GM18873 (cell line): Measurements from ENCODE around the gene PITHD1.
"Not testable (repeated sequence)": the region's sequence is repeated elsewhere in the genome, so short reads cannot be mapped to it uniquely, and the experiment has no call there.

Experiments
- ATAC-seq: cut with Tn5 transposase; IDR thresholded peaks from one replicate; pipeline ENCODE4 v1.9.1; 2021; ENCODE audit warnings: mild to moderate bottlenecking, moderate library complexity, moderate number of reproducible peaks; ENCODE audit not compliant: unreplicated experiment, low FRiP score

Gene PITHD1

DNA sequence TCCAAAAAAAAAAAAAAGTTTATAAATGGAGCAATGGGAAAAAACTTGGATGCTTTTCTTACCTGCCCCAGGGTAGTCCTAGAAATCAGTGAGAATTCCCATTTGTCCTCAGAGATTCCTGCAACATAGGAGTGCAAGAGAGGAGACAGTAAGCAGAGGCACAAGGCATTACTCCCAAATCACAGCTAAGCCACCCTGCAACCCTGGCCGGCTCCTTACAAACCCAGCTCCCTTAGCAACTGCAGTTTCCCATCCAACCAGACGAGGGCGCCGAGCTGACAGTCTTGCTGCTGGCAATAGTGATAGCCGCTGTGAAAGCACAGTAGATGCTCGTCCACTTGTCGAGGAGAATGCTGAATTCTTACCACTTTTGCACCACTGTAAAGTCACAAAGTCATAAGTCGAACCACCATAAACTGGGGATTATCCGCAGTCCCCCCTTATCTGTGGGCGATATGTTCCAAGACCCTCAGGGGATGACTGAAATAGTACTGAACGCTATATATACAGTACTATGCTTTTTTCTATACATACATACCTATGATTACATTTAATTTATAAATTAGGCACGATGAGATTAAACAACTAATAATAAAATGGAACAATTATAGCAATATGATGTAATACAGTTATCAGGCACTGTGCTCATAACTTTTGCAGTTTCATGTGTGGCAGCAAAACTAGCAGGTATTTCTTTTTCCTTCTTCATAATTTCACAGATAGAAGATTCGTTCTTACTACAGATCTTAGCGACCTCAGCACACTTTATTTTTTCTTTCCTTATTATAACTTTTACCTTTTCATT, 6.0 kb upstream of the PITHD1 start:
- ATAC-seq = no peak

DNA sequence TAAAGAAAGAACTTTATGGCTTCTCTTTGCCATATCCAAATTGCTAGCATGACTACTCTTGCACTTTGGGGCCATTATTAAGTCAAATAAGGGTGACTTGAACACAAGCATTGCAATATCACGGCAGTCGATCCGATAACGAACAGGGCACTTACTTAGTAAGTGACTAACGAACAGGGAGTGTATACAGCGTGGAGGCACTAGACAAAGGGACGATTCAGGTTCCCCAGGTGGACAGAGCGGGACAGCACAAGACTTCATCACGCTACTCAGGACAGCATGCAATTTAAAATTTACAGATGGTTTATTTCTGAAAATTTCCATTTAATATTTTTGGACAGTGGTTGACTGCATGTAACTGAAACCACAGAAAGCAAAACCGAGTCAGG, 5.4 kb upstream of the PITHD1 start:
- no peak for ATAC-seq

DNA sequence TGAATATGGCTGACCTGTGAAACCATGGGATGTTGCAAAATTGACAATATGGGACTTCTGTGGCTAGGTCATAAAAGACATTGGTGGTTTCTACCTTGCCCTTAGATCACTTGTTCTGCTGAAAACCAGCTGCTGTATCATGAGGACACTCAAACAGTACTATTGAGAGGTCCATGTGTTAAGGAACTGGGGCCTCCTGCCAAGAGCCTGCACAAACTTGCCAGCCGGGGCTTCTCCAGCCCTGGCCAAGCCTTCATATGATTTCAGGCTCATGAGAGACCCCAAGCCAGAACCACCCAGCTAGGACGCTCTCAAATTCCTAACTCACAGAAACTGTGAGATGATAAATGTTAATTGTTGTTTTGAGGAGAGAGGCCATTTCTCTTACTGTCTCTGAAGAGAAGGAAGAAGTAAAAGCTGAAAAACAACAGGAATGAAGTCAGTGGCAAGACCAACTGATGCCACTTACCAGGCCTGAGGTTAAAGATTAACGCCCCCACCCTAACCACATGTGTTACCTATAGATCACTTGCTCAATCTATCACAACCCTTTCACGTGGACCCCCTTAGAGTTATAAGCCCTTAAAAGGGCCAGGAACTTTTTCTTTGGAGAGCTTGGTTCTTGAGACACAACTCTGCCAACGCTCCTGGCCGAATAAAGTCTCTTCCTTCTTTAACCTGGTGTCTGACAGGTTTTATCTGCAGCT, 3.9 kb upstream of the PITHD1 start:
- ATAC-seq = no peak

DNA sequence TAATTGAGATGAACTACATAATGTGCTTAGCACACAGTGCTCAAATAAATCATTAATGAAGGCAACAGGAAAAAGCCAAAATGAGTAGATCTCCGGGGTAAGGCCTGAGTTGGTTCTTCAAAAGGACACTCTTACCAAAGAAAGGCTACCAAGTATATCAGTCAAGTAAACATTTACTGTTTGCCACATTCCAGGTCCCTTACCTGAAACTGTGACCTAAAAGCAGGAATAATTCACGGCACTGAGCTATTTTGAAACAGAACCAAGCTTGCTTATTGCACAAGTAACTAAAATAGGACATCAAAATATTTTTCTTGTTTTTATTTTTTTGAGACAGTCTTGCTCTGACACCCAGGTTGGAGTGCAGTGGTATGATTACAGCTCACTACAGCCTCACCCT, 2.0 kb upstream of the PITHD1 start:
- ATAC-seq = no peak

DNA sequence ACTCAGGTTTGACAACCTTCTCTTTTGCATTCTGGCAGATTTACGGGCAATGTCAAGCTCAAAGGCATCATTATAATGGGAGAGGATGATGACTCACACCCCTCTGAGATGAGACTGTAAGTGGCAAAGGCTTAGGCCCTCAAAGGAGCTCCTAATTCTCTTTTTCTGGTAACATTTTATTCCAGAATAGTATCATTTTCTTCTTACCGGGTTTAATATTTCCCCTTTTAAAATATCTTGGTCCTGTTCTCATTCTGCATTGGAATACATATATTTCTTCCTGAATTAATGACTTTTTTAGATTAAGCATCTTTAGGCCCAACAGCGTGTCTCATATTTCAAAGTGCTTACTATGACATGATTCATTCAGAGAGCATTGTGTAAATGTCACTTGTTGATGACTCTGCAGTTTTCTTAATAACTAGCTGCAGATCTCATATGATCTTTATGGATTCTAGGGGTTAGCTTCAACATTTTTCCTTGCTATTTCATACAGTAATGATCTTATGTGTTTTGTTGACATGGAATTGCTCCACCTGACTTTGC, 1.7 kb downstream of the PITHD1 start:
- ATAC-seq = no peak

DNA sequence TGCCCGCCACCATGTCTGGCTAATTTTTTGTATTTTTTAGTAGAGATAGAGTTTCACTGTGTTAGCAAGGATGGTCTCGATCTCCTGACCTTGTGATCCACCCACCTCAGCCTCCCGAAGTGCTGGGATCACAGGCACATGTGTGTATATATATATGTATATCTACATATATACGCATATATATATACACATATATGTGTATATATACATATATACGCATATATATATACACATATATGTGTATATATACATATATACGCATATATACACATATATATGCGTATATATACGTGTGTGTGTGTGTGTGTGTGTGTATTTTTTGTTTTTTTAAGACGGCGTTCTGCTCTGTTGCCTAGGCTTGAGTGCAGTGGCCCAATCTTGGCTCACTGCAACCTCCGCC, 4.9 kb downstream of the PITHD1 start:
- not testable (repeated sequence) for ATAC-seq

DNA sequence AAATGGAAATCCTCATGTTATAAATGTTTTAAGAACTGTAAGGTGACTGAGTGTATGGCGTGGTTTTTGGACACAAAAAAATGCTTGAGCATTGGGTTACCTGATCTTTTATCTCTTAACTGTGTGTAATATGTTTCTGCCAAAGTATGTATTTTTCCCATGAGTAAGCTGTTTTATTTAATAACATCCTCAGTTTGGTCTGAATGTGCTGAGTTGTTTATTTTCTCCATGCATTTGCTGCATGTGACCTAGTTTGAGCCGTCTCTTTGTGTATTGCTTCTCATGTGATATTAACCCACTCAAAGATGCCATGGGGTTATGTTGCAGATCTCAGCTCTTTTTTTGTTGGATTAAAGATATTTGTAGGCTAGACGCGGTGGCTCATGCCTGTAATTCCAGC, 6.6 kb downstream of the PITHD1 start:
- ATAC-seq = no peak

DNA sequence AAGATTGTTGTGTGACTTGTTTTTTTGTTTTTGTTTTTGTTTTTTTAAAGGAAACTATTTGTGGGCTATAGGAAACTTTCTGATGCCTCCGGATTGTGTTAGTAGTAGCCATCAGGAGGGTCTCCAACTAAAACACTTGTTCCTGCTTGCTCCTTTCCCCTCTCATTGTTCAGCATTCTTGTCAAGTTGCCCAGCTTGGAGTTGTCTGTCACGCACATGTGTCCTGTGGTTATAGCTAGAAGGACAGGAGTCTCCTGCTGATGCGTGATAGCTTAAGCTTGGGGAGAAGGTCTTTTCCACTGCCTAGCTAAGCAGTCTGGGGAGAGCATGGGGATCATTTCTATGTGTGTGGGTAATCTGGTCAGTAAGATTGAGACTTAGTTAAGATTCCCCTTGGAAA, 9.5 kb downstream of the PITHD1 start:
- no peak for ATAC-seq

DNA sequence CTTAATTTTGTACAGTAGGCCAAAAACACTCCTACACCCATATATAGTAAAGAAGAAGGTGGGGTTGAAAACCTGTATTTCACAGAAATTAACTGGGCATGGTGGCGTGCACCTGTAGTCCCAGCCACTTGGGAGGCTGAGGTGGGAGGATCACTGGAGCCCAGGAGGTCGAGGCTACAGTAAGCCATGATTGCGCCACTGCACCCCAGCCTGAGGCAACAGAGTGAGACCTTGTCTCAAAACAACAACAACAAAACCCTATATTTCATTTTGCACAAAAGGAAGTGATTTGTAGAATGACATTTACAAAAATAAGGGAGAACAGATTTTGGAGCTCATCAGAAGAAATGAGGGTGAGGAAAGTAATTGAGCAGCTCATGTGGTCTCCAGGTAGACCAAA, 10.5 kb downstream of the PITHD1 start:
- ATAC-seq = no peak

DNA sequence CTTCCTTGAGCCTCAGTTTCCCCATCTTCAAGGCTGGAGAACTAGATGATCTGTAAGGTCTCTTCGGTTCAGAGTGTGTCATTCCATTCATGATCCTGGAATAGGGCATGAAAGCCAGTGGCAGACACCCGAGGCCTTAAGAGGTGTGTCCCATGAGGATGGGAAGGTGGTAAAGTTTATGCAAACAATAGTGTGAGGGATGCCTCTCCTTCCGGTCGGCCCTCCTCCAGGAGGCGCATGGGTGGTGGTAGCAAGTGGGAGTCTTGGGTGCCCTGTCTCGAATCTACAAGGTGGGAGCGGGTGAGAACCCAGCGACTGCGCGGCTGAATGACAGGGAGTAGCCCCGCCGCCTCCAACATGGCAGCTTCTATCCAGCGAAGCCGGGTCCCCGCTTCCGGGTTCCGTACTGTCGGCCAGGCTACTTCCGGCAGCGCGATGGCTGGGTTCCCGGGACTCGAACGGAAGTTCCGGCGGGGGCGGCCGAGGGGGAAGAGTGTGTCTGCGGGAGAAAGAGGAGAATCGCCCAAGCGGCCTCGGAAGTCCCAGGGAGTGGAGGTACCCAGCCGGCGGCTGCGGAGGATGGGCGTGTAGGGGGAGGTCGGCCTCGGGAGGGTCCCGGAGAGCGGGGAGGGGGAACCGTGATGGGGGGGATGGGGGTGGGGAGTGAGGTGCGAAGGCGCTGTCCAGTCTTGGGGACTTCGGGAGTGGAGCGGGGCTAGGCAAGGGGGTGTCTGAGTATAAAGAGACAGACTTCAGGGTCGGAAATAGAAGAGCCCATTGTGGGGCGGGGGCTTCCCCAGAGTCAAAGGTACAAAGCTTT, 12.7 kb downstream of the PITHD1 start, which contains the start of gene LYPLA2:
LYPLA2 (plus strand) TSS at position 450 of the 820 bp plus-strand sequence. CDS start 1,538 bp downstream, outside the sequence.
- ATAC-seq = peak; percentile 74

DNA sequence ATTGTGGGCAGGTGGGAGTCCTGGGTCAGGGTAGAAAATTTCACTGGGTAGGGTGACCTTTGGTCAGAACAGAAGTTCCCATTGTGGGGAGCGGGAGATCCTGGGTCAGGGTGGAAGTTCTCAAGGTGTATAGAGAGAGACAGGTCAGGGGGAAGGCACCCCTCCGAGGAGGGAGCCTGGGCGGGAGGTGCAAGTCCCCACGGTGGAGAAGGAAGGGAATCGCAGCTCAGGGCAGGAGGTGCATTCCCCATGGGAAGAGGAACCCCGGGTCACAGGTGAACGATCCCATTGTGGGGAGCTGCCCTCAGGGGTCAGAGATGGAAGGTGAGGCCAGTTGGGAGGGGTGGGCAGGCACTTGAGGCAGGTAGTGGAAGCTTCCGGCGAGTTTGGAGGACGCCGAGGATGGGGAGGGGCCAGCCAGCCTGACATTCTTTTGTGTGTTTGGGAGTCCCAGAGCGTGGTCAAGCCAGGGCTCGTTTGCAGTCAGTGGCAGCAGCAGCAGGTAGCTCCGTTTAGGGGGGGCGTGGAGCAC, 13.4 kb downstream of the PITHD1 start:
- no peak for ATAC-seq

DNA sequence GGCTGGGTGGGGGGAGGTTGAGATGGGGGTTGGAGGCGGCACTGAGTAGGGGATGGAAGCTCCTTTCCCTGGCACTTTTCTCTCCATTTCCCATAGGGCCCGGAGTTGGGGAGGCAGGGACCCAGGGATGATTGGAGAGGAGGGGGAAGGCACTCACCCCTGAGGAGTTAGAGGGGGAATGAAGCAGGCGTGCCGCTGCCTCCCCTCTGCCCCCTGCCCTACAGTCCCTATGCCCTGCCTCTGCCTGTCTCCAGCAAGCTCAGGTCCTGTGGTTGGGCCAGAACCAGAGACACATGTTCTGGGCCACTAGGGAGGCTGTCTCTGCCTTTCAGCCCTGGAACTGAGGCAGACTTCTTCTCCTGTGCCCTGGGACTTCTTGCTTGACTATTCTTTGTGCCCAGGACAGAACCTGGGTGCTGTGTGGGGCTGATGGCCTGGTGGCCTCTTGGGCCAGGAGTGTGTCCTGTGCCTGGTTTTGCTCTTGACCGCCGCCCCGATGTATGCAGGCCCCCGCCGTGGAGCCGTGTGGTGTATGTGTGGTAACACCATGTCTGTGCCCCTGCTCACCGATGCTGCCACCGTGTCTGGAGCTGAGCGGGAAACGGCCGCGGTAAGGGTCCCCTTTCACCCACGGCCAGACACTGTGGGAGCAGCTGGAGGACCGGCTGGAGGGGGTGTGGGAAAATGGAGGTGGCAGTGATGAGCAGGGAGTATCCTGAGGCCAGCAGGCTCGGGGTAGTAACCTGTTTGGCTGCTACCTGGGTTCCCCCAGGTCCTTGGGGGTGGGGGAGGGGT, 14.1 kb downstream of the PITHD1 start:
- ATAC-seq = no peak

DNA sequence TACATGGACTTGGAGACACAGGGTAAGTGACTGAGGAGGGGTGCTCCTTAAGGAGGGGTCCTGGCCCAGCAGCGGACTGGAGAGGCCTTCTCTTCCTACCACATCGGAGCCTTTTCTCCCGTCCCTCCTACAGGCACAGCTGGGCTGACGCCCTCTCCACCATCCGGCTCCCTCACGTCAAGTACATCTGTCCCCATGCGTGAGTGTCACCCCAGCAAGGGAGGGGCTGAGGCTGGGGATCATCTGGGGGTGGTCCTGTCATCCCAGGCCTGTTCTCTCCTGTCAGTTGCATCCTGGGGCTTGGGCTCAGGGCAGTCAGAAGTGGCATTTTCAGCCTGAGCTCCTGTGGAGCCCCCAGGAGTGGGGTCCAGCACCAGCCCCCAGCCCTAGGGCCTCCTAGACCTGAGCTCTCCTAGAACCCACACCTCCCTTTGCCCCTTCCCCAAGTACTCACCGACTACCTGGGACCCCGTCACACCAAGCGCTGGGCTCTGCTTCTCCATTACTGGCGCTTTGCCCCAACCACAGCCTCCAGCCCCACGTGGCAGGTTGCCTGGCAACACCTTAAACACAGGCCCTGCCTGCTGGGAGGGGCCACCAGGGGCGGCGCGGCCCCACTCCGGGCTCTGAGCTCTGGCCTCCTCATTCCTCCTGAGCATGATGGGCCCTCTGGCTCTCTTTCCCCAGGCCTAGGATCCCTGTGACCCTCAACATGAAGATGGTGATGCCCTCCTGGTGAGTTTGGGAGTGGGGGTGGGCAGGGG, 15.0 kb downstream of the PITHD1 start:
- ATAC-seq = no peak

DNA sequence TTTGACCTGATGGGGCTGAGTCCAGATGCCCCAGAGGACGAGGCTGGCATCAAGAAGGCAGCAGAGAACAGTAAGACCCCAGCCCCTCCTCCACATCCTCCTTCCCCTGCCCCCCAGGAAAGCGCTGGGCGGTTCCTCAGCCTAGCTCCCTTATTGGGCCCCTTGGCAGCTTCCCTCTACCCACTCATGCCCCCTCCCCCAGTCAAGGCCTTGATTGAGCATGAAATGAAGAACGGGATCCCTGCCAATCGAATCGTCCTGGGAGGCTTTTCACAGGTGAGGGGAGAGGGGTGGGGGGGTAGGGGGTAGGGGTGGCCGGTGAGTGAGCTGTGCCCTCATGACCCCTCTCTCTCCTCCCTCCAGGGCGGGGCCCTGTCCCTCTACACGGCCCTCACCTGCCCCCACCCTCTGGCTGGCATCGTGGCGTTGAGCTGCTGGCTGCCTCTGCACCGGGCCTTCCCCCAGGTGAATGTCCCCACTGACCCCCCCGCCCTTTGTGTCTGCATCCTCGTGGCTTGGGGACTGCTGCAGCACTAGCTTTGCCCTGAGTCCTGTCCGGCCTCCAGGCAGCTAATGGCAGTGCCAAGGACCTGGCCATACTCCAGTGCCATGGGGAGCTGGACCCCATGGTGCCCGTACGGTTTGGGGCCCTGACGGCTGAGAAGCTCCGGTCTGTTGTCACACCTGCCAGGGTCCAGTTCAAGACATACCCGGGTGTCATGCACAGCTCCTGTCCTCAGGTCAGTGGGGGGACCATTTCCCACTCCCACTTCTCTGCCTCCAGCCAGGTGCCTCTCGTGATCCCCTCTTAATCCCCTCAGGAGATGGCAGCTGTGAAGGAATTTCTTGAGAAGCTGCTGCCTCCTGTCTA, 15.9 kb downstream of the PITHD1 start:
- no peak for ATAC-seq

DNA sequence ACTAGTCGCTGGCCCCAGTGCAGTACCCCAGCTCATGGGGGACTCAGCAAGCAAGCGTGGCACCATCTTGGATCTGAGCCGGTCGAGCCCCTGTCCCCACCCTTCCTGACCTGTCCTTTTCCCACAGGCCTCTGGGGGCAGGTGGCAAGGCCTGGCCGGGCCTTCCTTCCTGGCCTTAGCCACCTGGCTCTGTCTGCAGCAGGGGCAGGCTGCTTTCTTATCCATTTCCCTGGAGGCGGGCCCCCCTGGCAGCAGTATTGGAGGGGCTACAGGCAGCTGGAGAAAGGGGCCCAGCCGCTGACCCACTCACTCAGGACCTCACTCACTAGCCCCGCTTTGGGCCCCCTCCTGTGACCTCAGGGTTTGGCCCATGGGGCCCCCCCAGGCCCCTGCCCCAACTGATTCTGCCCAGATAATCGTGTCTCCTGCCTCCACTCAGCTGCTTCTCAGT, 16.5 kb downstream of the PITHD1 start:
- ATAC-seq = not testable (repeated sequence)

DNA sequence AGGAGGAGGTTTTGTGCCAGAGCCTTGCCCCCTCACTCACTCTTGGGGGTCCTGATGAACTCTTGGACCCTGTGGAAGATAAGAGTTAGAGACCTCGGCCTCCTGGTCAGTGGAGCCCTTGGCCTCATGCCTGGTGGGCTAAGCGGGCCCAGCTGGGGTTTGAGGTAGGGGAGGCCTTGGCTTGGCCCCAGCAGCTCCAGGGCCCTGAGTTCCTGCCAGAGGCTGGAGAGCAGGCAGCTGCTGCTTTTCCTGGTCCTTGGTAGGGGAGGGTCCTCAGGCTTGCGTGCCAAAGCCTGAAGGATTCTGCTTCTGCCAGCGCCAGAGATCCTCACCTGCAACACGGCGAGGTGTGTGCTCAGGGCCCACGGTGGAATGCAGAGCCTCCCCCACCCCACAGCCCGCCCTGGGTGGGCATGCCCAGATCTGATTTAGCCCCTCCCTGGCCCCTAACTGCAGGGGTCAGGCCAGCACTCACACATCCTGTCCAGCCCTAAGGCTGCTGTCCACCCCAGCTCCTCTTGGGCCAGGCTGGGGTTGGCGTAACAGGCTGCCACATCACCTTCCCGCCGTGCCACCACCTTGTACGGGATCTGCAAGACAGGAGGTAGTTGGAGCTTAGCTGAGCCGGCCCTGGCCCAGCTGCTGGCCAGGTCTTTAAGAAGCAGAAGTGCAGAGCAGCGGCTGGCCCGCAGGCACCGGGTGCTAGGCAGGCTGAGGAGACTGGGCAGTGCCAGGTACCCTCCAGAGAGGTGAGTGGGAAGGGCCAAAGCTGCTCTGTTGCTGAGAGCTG, 17.7 kb downstream of the PITHD1 start:
- no peak for ATAC-seq
